ENCODE measurements around the gene MYL12B. TPM values are rescaled to one million over a fixed set of nuclear protein-coding genes. Genes with fewer than 3 reads are reported as not detected.
"Not testable (repeated sequence)": the region's sequence is repeated elsewhere in the genome, so short reads cannot be mapped to it uniquely, and the experiment has no call there.

Gene MYL12B
- polyA plus RNA-seq (ENCODE audit: insufficient read length in 3 of 3), result 100 to 1,000 TPM; 681 to 738 (median 689) TPM

DNA sequence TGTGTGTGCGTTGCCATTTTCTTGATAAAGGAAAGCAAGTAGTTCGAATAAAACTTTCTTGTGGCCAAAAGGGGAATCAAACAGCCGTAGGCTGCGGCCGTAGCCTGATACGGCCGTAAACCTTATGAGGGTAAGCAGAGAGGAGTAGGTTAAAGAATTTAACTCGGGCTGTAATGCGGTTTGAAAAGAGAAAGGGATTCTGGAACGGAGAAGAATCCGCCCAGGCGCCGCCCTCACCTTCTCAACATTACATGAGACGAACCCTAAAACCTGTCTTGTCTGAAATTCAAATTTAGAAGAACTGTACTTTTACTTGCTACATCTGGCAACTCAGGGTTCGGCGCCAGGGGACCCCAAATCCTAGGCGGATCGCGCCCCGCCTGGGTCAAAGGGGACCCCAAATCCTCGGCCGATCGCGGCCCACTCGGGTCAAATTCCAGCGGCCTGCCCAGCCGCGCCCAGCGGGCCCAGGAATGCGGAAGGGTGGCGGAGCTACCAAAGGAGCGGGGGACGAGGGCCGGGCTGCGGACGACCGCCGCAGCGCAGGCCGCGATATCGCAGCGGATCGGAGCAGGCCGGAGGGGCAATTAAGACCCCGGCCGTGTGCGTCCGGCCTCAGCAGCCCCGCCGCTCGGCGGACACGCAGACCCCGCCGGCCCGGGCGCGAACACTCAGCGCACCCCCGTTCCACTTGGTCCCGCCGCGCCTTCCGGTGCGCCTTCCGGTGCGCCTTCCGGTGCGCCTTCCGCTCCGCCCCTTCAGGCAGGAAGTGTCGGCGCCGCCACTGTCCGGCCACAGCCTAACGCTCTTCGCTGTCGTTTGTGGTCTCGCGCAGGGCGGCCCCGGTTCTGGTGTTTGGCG lies at the start of gene MYL12B:
Gene MYL12B, plus strand, starts transcription at position 761 of the 861 bp plus-strand sequence. CDS start 10,766 bp downstream, outside the sequence.
- peak in 2 of 3 donors; percentile 74 to 75 for DNase-seq (ENCODE audit: low read depth in 3 of 3, low spot score in 2 of 3)

DNA sequence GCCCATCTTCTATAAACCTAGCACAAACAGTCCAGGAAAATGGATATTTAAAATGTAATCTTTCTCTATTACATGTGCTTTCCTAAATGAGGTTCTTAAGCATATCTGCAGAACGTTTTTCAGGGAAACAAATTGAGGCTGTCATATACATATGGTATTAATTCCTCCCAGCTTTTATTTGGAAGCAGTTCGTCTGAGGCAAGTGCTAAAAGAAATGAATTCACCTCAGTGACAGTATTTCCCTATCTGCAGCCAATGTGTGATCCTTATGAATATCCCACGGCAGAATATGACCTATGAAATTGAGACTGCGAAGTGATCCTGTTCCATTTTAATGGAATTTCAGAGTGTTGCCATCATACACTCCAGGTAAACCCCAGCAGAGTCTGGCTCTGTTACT lies 49.3 kb upstream of the MYL12B start:
- DNase-seq (ENCODE audit: low read depth in 3 of 3, low spot score in 2 of 3), result no peak

DNA sequence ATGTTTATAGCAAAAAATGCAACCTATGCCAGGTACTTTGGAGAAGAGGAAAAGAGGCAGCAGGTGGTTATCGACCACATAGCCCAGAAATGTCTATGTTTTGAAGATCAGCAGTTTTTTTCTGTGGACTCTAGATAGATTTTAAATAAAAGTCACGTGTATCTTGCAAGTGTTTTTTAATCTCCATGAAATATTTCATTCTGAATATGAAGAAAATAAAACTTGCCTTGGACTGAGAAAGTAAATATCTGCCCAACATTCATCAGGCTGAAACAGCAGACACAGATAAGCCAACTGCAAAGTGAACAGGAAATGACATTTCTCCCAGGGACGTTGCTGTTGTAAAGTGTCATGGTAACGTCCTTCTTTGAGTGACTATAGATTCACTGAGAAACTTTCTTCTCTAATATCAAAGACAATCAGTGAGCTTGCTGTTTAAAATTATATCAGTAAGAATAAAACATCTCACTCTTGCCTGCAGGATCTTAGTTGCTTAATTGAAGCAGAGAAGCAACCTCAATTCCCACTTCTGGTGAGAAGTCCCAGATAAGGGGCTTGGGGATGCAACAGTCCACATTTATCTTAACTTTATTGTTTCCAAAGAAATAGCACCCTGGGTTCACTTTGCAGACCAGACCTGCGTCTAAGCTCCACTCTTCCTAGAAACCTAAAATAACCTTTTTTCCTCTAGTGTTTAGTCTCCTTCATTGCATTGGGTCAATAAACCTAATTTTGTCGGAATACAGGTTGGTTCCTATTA lies 48.5 kb upstream of the MYL12B start:
- DNase-seq (ENCODE audit: low read depth in 3 of 3, low spot score in 2 of 3), result no peak

GRCh38 chr18:3214855-3215637 lies 46.9 kb upstream of the MYL12B start:
- no peak for DNase-seq (ENCODE audit: low read depth in 3 of 3, low spot score in 2 of 3)

- no peak for DNase-seq (ENCODE audit: low read depth in 3 of 3, low spot score in 2 of 3)
Measured at GRCh38 chr18:3216987-3217386, 44.9 kb upstream of the MYL12B start.

GRCh38 chr18:3217948-3218647 lies 43.8 kb upstream of the MYL12B start:
- DNase-seq (ENCODE audit: low read depth in 3 of 3, low spot score in 2 of 3), result no peak

- DNase-seq (ENCODE audit: low read depth in 3 of 3, low spot score in 2 of 3), result no peak
Measured at GRCh38 chr18:3218819-3219218, 43.1 kb upstream of the MYL12B start.

DNA sequence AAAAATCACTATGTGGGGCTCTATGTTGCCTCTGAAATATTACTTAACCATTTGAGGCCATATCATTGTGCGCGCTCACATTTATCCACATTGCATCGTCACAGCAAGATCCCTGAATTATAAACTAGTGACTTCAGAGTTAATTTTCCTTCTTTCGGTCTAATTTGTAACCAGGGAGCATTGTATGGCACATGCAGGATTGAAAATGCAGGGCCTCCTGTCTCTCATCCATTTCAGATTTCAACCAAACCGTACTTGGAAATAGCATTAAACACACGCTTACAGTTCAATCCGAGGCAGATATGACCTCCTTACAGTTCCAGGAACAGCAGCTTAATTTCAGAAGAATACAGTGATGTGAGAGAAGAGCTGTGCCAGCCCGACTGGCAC lies 42.7 kb upstream of the MYL12B start:
- DNase-seq (ENCODE audit: low read depth in 3 of 3, low spot score in 2 of 3), result no peak

DNA sequence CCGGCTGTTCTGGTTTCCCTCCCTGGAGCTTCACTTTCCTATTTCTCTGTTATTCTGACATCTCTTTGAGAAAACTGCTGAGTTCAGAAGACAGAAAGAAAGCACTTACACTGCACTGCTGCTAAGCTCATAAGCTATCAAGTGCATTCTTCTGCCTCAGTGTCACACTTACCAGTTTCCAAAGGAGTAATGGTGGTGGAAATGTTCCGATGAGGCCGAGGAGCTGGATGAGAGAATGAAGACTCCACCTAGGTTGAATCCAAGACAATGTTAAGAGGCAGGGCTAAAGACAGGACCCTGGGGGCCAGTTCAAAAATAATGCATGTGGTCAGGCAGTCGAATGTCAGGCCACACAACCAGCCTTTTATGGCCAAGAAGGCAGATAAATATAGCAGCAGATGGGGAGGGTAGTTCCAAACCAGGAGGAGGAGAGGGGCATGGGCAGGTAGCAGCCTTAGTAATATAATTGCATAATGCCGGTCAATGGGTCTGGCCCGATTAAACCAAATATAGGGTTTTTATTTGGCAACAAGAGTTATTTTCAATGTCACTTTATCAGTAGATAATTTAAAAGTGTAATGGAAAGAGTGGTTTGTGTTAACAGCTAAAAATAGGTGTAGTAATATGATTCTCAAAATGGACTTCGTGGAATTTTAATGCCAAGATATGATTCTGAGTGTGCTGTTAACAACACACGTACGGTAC lies 42.1 kb upstream of the MYL12B start, which contains the start of gene MYOM1:
Gene MYOM1, minus strand, starts transcription at position 338 of the 705 bp plus-strand sequence. CDS start 4,745 bp downstream, outside the sequence.
- no peak for DNase-seq (ENCODE audit: low read depth in 3 of 3, low spot score in 2 of 3)

- DNase-seq (ENCODE audit: low read depth in 3 of 3, low spot score in 2 of 3), result not testable (repeated sequence)
Measured at GRCh38 chr18:3220868-3221267, 41.1 kb upstream of the MYL12B start.

- no peak for DNase-seq (ENCODE audit: low read depth in 3 of 3, low spot score in 2 of 3)
Measured at GRCh38 chr18:3221496-3221895, 40.4 kb upstream of the MYL12B start.

- DNase-seq (ENCODE audit: low read depth in 3 of 3, low spot score in 2 of 3), result no peak
Measured at GRCh38 chr18:3223356-3223755, 38.6 kb upstream of the MYL12B start.

DNA sequence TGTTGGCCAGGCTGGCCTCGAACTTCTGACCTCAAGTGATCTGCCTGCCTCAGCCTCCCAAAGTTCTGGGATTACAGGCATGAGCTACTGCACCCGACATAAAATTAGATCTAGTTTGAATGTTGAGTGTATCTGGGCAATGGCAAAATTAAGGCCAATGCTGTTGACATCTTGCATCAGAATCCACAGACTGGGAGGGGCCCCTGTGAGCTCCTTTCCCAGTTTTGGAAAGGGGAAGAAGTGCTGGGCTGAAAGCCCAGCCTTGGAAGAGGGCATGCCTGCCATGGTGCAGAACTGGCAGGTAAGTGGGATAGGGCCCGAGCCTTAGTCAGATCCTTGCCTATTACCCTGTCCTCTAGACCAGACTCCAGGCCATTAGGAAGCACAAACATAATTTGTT lies 37.7 kb upstream of the MYL12B start:
- DNase-seq (ENCODE audit: low read depth in 3 of 3, low spot score in 2 of 3), result no peak

- no peak for DNase-seq (ENCODE audit: low read depth in 3 of 3, low spot score in 2 of 3)
Measured at GRCh38 chr18:3225588-3225987, 36.3 kb upstream of the MYL12B start.

DNA sequence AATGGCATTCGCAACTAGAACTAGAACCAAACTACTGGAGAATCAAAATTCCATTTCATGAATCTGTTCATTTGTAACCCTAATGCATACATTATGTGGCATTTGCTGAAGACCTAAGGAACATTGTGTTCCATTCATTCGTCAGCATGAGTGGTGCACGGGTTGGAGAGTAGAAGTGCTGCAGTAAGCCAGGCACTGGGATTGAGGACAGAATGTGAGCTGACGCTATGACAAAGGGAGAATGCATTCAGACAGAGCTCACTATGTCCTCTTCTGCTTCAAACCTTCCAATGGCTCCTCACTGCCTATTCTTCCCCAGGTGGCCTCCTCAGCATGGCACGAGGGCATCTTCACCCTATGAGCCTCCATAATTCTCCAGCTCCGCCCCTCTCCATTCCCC lies 35.9 kb upstream of the MYL12B start:
- no peak for DNase-seq (ENCODE audit: low read depth in 3 of 3, low spot score in 2 of 3)

DNA sequence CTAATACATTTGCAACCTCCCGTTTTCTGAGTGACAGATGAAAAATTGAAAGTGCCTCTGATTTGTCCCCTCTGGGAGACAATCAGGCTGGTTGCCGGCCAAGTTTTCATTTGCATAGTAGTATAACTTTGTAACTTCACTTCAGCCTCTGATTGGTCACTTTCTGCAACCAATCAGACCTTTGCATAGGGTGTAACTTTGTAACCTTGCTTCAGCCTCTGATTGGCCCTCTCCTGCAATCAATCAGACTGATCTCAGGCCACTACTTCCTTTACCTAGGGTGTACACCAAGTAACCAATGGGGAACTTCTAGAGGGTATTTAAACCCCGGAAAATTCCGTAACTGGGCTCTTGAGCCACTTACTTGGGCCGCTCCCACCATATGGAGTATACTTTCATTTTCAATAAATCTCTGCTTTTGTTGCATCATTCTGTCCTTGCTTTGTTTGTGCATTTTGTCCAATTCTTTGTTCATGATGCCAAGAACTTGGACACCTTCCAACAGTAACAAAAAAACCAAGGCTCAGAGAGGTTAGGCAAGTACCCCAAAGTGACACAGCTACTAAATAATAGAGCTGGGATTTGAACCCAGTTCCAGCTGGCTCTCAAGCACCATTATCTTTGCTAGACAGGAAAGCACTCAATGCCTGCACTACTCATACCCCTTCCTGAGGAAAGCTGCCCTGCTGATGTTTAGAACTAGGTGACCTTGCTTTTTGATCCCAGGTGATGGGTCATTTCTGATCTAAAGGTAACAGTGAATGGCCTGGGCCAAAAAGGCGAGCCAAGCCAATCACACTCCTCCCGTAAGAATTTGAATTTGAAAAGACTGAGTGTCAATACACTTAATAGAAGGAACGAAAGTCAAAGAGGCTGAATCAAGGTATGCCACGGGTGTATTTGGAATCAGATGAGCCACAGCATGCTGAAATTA lies 31.3 kb upstream of the MYL12B start:
- DNase-seq (ENCODE audit: low read depth in 3 of 3, low spot score in 2 of 3), result no peak

DNA sequence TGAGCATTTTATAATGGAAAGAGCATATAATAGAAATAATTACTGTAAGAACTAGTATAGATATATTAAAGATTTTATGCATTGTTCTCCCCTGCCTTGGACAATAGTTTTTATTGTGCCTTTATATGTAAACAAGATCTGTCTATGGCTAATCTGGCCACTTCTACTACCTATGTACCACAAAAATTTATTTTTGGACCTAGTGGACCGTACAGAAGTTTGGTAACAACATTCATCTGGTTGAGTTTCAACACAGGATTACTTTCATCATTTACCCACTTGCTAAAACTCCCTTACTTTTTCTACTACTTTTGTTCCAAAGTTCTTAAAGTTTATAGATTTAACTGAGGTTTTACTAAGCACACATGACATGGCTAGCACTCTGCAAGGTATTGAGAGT lies 28.9 kb upstream of the MYL12B start:
- no peak for DNase-seq (ENCODE audit: low read depth in 3 of 3, low spot score in 2 of 3)

DNA sequence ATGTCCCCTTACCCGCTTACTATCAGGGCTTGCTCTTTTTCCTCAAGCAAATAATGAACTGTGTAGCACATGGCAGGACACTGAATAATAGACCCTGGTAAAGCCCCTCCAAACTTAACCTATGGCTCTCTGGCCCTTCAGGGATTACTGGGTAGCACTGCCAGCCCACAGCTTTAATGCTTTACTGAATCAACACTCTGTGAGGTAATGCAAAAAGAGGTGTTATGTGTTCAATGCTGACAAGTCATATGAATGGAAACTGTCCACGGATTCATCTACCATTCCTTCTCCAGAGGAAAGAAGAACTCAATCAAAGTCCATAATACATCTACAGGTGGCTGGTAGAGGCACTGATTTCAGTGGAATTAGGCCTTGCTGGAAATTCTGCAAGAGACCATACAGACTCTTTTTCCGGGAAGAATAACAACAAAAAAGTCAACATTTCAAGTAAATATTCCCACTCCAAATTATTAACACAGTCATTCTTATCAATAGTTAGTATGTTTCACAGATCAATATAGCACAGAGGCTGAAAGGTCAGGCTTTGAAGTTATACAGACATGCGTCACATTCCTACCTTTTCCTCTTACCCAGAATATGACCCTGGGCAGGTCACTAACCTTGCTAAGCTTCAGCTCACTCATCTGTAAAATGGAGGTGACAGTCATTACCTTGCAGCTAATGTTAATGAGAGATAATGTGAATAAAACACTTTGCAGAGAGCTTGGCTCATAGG lies 28.3 kb upstream of the MYL12B start:
- DNase-seq (ENCODE audit: low read depth in 3 of 3, low spot score in 2 of 3), result no peak
